ENCODE results near the gene USP6NL.

DNA sequence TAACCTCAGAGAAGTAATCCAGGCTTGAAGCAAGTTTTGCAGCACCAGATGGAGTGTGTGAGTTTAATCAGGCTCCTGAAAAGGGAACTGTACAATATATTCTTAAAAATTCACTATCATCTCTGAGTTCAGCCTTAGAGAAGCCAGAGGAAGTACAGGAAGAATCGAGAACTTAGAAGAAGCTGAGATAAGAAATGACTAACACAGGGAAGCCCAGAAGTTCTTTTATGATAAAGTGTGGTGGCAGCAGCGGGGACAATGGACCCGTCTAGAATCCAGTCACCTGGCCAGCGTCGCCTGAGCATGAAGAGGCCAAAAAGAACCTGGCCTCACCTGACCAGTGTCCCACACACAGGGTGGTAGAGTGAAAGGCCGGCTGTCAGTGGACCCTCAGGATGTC is 161.0 kb downstream of the USP6NL start:
- no peak for TF ChIP-seq POLR2A (IDR thresholded peaks at IDR 0.05)
- TF ChIP-seq, protein P1, sequence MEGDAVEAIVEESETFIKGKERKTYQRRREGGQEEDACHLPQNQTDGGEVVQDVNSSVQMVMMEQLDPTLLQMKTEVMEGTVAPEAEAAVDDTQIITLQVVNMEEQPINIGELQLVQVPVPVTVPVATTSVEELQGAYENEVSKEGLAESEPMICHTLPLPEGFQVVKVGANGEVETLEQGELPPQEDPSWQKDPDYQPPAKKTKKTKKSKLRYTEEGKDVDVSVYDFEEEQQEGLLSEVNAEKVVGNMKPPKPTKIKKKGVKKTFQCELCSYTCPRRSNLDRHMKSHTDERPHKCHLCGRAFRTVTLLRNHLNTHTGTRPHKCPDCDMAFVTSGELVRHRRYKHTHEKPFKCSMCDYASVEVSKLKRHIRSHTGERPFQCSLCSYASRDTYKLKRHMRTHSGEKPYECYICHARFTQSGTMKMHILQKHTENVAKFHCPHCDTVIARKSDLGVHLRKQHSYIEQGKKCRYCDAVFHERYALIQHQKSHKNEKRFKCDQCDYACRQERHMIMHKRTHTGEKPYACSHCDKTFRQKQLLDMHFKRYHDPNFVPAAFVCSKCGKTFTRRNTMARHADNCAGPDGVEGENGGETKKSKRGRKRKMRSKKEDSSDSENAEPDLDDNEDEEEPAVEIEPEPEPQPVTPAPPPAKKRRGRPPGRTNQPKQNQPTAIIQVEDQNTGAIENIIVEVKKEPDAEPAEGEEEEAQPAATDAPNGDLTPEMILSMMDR (IDR thresholded peaks at IDR 0.05): no peak
